WERI-Rb-1 (cell line): Measurements from ENCODE around the gene PLK2.

Experiments used
- DNase-seq: peaks from one replicate; pipeline ENCODE4 v3.0.0-alpha.2; 2020
- H3K27ac ChIP-seq: fragments of 250-450 bp; sonication (Bioruptor Pico); 2 replicates; pipeline ENCODE4 v1.5.1; 2020; ENCODE audit warnings: mild to moderate bottlenecking, moderate library complexity
- H3K27me3 ChIP-seq: fragments of 250-450 bp; sonication (Bioruptor Pico); 2 replicates; pipeline ENCODE4 v1.5.1; 2021; ENCODE audit warnings: mild to moderate bottlenecking, low read depth, moderate library complexity; ENCODE audit not compliant: insufficient read depth, severe bottlenecking
- H3K36me3 ChIP-seq: fragments of 250-450 bp; sonication (Bioruptor Pico); 2 replicates; pipeline ENCODE4 v1.5.1; 2020; ENCODE audit warnings: mild to moderate bottlenecking, moderate library complexity
- H3K4me3 ChIP-seq: 2 replicates; pipeline ENCODE4 v1.5.1; 2011; ENCODE audit warnings: low read depth, mild to moderate bottlenecking, control low read depth, low read length
- H3K9me3 ChIP-seq: fragments of 250-450 bp; sonication (Bioruptor Pico); 2 replicates; pipeline ENCODE4 v1.5.1; 2021; ENCODE audit warnings: mild to moderate bottlenecking, moderate library complexity; ENCODE audit not compliant: severe bottlenecking
- TF ChIP-seq, protein P1 (sequence below): IDR thresholded peaks from 2 replicates; pipeline ENCODE4 v1.5.1; 2011; ENCODE audit warnings: low read depth, mild to moderate bottlenecking, control low read depth, inconsistent platforms, low read length

The PLK2 gene

DNA sequence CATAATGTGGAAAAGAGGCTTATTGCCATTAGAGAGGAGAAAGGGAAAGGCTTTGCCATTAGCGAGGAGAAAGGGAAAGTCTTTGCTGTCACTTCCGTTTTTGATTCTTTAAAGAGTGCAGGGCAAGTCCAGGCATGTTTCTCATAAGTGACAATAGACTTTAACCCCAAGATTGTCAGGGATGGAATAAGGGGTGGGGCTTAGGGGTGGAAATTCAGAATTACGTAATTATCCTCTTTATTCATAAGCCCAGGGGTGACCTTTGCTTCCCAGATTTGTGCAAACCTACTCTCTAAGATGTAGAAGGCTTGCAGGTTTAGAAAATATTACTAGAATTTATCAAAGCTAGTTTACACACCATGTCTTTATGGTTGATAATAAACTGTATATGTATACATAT lies 2.3 kb upstream of the PLK2 start:
- Histone ChIP-seq H3K27ac (0 out of 2 replicates have a peak overlapping the region, but pooled peaks have one; percentile 8), H3K36me3 (no peaks in the 10 kb centered on the region)
- peak; percentile 42 for DNase-seq

DNA sequence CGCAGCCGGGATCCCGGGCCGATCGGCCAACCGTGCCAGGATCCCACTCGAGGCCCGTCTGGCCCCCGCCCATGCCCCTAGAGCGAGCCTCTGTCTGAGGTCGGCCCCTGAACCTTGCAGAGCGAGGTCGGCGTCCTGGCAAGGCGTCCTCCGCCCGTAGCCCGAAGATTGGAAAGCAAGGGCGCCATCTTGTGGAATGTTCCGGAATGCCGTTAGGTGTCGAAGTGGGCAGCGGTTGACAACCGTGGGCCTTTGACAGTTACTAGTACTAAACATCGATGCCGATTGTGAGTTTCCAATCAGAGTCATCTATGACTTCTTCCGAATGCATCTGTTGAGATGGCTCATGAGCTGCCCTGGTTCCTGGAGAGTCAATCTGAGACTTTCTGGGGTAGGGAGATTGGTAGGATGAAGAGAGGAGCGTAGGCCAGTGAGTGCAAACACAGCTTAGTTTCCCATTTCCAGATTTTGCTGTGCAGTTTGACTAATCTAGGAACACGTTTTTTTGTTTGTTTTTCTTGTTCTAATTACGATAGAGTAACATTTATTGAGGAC lies 923 bp upstream of the PLK2 start:
- peak overlapping the region; percentile 85 for H3K27ac ChIP-seq
- peak; percentile 91 for DNase-seq
- H3K4me3 ChIP-seq = peak overlapping the region; percentile 86
- no peaks in the 10 kb centered on the region for H3K9me3 ChIP-seq
- no peaks in the 10 kb centered on the region for H3K27me3 ChIP-seq
- TF ChIP-seq, protein P1, sequence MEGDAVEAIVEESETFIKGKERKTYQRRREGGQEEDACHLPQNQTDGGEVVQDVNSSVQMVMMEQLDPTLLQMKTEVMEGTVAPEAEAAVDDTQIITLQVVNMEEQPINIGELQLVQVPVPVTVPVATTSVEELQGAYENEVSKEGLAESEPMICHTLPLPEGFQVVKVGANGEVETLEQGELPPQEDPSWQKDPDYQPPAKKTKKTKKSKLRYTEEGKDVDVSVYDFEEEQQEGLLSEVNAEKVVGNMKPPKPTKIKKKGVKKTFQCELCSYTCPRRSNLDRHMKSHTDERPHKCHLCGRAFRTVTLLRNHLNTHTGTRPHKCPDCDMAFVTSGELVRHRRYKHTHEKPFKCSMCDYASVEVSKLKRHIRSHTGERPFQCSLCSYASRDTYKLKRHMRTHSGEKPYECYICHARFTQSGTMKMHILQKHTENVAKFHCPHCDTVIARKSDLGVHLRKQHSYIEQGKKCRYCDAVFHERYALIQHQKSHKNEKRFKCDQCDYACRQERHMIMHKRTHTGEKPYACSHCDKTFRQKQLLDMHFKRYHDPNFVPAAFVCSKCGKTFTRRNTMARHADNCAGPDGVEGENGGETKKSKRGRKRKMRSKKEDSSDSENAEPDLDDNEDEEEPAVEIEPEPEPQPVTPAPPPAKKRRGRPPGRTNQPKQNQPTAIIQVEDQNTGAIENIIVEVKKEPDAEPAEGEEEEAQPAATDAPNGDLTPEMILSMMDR = peak; percentile 79
- H3K36me3 ChIP-seq = no peaks in the 10 kb centered on the region

More for the DNA sequence above, 2.3 kb upstream of the PLK2 start:
- TF ChIP-seq, protein P1 = no peak
- Histone ChIP-seq H3K9me3 (no peaks in the 10 kb centered on the region), H3K27me3 (no peaks in the 10 kb centered on the region), H3K4me3 (no peak overlapping the region)

DNA sequence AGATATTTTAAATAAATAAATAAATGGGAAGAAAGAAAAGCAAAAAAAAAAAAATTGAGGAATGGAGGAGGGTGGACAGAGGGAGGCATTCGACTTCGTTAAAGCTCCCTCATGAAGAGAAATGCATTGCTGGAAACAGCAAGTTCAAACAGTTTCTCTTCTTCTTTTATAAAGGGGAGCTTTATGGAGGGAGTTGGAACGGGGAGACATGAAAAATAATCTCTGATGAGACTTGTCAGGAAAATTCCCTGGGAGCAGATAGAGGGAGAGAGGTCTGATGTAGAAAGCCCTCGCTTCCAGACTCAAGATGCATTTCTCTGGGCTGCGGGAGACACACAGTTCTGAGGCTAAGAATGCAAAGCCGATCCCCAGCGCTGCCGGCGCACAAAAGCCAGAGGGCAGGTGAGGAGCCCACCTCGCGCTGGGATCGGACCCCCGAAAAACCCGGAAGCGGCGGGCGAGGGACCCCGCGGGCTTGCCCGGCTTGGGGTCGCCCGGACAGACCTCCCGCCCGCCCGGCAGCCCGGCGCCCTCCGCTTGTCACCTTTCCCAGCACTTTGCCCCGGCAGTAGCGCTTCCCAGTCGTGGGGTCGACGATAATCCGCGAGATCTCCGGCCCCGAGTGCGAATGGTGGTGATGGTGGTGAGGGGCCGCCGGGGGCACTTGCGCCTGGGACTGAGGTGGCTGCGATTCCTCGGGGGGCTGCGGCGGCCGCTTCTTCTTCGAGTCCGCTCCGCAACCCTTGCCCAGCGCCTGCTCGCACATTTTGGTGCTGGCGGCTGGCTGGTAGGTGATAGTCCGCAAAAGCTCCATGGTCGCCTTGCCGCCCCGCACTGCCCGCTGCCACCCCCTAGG lies 512 bp downstream of the PLK2 start:
- TF ChIP-seq, protein P1 = no peak
- H3K36me3 ChIP-seq = peaks cover 13% of the 10 kb centered on the region
- H3K9me3 ChIP-seq = no peaks in the 10 kb centered on the region
- peak overlapping the region; percentile 86 for H3K4me3 ChIP-seq
- H3K27ac ChIP-seq = no peak overlapping the region; the same call in 1 of the 2 replicates
- no peak for DNase-seq
- no peaks in the 10 kb centered on the region for H3K27me3 ChIP-seq

DNA sequence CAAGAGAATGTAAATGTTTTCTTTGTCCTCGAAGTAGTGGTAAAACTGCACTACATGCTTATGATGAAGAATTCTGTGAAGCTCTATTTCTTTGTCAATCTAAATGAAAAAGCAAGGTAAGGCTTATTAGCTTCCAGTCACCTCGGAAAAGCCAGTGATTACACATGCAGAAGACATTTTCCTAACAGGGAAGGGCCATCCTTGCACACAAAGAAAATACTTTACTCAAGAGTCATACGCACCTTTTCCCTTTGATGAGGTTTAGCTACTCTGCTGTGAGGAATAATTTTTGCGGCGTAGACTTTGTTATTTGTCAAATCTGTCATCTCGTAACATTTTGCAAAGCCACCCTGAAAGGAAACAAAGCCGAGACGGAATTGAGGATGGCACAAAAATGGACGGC lies 1.1 kb downstream of the PLK2 start:
- peaks cover 13% of the 10 kb centered on the region for H3K36me3 ChIP-seq
- TF ChIP-seq, protein P1 = no peak
- no peaks in the 10 kb centered on the region for H3K9me3 ChIP-seq
- DNase-seq = no peak
- H3K4me3 ChIP-seq = no peak overlapping the region
- no peaks in the 10 kb centered on the region for H3K27me3 ChIP-seq
- no peak overlapping the region for H3K27ac ChIP-seq

DNA sequence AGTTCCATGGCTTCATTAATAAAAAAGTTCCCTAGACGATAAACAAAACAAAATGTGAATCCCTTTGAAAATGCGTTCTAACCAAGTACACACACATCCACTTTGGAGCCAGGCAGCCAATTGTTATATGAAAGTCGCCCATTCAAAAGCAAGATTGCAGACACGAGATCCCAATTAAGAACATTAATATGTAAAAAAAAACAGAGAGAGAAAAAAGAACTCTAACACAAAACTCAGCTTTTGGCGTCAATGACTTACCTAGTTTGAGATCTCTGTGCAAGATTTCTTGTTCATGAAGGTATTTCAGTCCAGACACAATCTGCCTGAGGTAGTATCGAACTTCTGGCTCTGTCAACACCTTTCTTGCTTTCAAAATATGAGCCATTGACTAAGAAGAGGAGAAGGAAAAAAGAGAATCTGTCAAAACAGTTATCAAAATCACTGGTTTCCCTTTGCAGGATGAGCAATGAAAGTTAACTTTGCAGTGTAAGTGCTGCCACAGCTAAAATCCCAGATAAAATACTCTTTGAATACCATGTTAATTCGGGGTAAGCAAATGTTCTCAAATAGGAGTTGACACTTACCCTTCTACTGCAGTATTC lies 1.6 kb downstream of the PLK2 start:
- DNase-seq = no peak
- H3K27me3 ChIP-seq = no peaks in the 10 kb centered on the region
- no peak overlapping the region for H3K4me3 ChIP-seq
- TF ChIP-seq, protein P1 = no peak
- no peaks in the 10 kb centered on the region for H3K9me3 ChIP-seq
- no peak overlapping the region for H3K27ac ChIP-seq
- H3K36me3 ChIP-seq = peaks cover 13% of the 10 kb centered on the region
